Prostate gland (tissue), 2 donors: ENCODE results near the gene ZBTB47.

Experiments
- POLR2A ChIP-seq: fragments of 450-650 bp; IDR thresholded peaks from one replicate; pipeline ENCODE4 v1.6.1; 2016; ENCODE audit warnings: antibody characterized with exemption, mild to moderate bottlenecking
- TF ChIP-seq, protein P1 (sequence below), 4 experiments: fragments of 200-600 bp in 2 of 4; fragments of 450-650 bp in 2 of 4; sonication (generic) in 2 of 4; IDR thresholded peaks; 1 replicate in 3 of 4; 2 replicates in 1 of 4; pipeline ENCODE4 v1.5.1; 2016 to 2019; ENCODE audit warnings: antibody characterized with exemption in 4 of 4, mild to moderate bottlenecking in 2 of 4, moderate library complexity in 2 of 4

- TF ChIP-seq, protein P1, sequence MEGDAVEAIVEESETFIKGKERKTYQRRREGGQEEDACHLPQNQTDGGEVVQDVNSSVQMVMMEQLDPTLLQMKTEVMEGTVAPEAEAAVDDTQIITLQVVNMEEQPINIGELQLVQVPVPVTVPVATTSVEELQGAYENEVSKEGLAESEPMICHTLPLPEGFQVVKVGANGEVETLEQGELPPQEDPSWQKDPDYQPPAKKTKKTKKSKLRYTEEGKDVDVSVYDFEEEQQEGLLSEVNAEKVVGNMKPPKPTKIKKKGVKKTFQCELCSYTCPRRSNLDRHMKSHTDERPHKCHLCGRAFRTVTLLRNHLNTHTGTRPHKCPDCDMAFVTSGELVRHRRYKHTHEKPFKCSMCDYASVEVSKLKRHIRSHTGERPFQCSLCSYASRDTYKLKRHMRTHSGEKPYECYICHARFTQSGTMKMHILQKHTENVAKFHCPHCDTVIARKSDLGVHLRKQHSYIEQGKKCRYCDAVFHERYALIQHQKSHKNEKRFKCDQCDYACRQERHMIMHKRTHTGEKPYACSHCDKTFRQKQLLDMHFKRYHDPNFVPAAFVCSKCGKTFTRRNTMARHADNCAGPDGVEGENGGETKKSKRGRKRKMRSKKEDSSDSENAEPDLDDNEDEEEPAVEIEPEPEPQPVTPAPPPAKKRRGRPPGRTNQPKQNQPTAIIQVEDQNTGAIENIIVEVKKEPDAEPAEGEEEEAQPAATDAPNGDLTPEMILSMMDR (IDR thresholded peaks at IDR 0.05), result no peak
- TF ChIP-seq POLR2A, result no peak
Measured at GRCh38 chr3:42658091-42658770, 4.7 kb downstream of the ZBTB47 start.
